ENCODE data around the gene RRP1B.
A peak's percentile ranks its signal among the peaks of the same experiment; 100 is the strongest.

RRP1B gene

DNA sequence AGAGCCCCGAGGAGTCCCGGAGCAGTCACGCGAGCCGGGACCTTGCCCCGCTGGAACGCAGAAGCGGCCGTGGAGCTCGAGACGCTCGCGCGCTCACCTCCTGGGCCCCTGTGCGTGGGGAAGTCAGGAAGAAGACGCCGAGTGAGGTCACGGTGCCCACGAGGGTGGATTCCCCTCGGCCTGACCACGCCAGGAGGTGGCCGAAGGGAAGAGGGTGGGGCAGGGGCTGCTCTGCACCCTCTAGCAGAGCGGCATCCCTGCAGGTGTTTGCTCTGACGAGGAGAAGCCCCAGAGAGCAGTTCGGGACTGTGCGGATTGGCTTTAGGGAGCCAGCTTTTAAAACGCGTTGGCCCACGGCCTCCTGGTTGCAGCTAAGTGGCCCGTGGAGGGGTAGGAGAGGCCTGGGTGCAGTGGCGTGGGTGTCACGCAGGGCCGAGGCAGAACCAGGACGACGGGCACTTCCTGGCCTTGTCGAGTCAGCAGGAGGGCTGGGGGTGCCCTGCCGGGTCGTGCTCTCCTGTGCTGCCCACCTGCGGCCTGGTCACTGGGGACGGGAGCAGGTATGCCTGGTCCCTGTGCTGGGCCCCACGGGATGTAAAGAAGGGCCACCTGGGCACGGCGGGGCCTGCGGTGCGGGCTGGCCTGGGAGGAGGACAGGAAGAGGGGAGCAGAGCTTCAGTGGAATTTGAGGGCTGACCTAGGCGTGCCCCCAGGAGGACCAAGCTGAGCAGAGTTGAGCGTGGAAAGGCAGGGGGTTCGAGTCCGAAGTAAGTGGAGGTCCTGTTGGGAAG is 60.6 kb downstream of the RRP1B start:
- H3K4me3 ChIP-seq (ENCODE audit: low read depth, low read length), result peak overlapping the region; percentile 91
- TF ChIP-seq, protein P1, sequence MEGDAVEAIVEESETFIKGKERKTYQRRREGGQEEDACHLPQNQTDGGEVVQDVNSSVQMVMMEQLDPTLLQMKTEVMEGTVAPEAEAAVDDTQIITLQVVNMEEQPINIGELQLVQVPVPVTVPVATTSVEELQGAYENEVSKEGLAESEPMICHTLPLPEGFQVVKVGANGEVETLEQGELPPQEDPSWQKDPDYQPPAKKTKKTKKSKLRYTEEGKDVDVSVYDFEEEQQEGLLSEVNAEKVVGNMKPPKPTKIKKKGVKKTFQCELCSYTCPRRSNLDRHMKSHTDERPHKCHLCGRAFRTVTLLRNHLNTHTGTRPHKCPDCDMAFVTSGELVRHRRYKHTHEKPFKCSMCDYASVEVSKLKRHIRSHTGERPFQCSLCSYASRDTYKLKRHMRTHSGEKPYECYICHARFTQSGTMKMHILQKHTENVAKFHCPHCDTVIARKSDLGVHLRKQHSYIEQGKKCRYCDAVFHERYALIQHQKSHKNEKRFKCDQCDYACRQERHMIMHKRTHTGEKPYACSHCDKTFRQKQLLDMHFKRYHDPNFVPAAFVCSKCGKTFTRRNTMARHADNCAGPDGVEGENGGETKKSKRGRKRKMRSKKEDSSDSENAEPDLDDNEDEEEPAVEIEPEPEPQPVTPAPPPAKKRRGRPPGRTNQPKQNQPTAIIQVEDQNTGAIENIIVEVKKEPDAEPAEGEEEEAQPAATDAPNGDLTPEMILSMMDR (IDR thresholded peaks at IDR 0.05; ENCODE audit: low read depth, low read length, missing control alignments), result no peak
- DNase-seq (ENCODE audit: low read depth), result no peak

DNA sequence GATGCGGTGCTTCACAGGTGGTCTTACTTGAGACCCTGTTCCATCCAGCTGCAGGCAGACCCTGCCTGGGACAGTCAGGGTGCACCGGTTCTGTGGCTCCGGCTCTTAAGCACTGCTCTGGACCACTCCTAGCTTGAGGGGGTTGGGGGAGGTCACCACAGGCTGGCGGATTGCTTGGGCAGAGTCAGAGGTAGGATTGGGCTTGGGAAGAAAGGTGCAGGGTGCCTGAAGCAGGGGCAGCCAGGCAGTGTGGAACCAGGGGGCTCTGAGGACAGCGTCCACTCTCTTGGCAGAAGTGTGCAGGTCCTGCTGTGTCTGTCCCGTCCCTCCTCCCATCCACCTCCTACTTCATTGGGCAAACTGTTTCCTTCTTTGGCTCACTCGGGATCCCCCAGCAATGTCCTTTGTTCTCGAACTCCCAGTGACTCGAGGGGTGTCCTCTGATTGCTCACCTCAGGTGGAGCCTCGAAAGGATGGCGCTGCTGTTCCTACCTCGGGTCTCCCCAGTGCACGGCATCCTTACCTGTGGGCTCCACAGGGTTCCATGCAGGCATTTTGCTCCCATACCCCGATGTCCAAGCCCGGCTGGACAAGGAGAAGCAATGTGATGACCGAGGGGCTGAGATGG is 61.3 kb downstream of the RRP1B start:
- peak overlapping the region; percentile 91 for H3K4me3 ChIP-seq (ENCODE audit: low read depth, low read length)
- DNase-seq (ENCODE audit: low read depth), result no peak
- TF ChIP-seq, protein P1 (IDR thresholded peaks at IDR 0.05; ENCODE audit: low read depth, low read length, missing control alignments), result no peak

DNA sequence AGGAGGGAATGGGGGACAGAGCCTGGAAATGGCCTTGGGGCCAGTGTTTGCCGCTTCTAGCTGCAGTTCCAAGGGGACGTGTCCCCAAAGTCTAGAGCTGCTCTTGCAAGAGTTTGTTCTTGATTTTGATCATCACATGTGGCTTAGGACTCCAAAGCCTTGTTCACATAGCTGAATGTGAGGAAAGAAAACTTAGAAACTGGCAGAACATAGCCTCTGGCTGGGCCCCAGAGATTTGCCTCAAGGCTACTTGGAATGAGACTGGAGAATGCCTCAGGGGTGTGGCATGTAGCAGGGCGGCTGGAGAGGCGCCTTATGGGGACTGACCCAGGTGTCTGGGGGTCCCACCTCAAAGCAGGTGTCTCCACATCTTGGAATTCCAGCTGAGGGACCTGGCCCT is 61.8 kb downstream of the RRP1B start:
- DNase-seq (ENCODE audit: low read depth), result no peak
- peak overlapping the region; percentile 91; the same call in 1 of the 2 replicates for H3K4me3 ChIP-seq (ENCODE audit: low read depth, low read length)
- TF ChIP-seq, protein P1 (IDR thresholded peaks at IDR 0.05; ENCODE audit: low read depth, low read length, missing control alignments), result no peak

- TF ChIP-seq, protein P1 (IDR thresholded peaks at IDR 0.05; ENCODE audit: low read depth, low read length, missing control alignments), result no peak
- no peak for DNase-seq (ENCODE audit: low read depth)
- H3K4me3 ChIP-seq (ENCODE audit: low read depth, low read length), result no peak overlapping the region
These were observed 62.6 kb downstream of the RRP1B start for GRCh38 chr21:43721939-43722338.

- H3K4me3 ChIP-seq (ENCODE audit: low read depth, low read length), result no peak overlapping the region
- no peak for DNase-seq (ENCODE audit: low read depth)
- TF ChIP-seq, protein P1 (IDR thresholded peaks at IDR 0.05; ENCODE audit: low read depth, low read length, missing control alignments), result no peak
These were observed 64.3 kb downstream of the RRP1B start for GRCh38 chr21:43723648-43724047.

DNA sequence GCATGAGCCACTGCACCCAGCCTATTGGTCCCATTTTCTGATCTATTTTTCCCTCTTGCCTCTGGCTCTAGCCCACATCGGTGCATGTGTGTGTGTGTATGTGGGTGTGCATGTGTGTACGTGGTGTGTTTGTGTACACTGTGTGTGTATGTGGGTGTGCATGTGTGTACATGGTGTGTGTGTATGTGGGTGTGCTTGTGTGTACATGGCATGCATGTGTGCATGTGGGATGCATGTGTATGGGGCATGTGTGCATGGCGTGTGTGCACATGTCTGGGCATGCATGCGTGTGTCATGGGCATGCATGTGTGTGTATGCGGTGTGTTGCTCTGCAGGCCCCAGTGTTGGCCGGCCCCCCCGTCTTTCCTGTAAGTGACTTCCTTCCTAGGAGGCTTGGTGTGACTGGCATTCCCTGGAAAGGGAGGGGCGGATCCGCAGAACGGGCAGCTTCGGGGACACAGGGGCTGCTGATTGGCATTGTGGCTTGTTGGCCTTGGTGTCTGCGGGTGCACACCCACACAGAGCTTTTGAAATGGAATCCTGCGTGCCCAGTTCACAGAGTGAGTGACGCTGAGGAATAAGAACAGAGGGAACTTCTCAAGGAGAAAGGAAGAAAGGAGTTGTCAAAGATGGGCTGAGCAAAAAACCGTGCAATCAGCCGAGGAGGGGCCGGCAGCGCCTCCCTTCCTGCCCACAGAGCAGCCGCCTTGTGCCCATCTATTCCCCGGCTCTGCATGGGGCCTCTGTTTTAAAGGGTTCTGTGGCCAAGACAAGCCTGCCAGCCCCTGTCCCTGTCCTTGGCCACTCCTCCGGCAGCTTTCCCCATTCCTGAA is 67.5 kb downstream of the RRP1B start:
- H3K4me3 ChIP-seq (ENCODE audit: low read depth, low read length), result no peak overlapping the region
- TF ChIP-seq, protein P1 (IDR thresholded peaks at IDR 0.05; ENCODE audit: low read depth, low read length, missing control alignments), result no peak
- no peak for DNase-seq (ENCODE audit: low read depth)

All from GM12864 (cell line).